Body of pancreas (tissue), 4 donors: Measurements from ENCODE around the gene LRP8. TPM values are rescaled to one million over a fixed set of nuclear protein-coding genes. Genes with fewer than 3 reads are reported as not detected.
"Not testable (repeated sequence)": the region's sequence is repeated elsewhere in the genome, so short reads cannot be mapped to it uniquely, and the experiment has no call there.

Experiments
- ATAC-seq: fragments of 150-250 bp; one replicate; pipeline ENCODE4 v1.9.1; 2016
- DNase-seq, 4 donors: peaks; one replicate each; pipeline ENCODE4 v3.0.0-alpha.2; 2019
- H3K27ac ChIP-seq, 4 donors: fragments of 200-600 bp; sonication (generic); 1 replicate in 3 of 4; 2 replicates in 1 of 4; pipeline versions ENCODE4 v1.5.1 to v1.6.1; 2016 to 2019; ENCODE audit warnings: mild to moderate bottlenecking in 1 of 4, mixed read lengths in 1 of 4, moderate library complexity in 1 of 4
- H3K27me3 ChIP-seq, 2 donors: fragments of 200-600 bp; sonication (generic); one replicate each; pipeline ENCODE4 v1.6.0; 2016; ENCODE audit warnings: mild to moderate bottlenecking in 1 of 2
- H3K36me3 ChIP-seq, 2 donors: fragments of 200-600 bp; sonication (generic); replicated peaks in 1 of 2; 2 replicates each; pipeline ENCODE4 v1.5.1; 2016; ENCODE audit warnings: low read depth in 2 of 2; ENCODE audit not compliant: insufficient read depth in 1 of 2
- H3K4me1 ChIP-seq: fragments of 200-600 bp; sonication (generic); one replicate; pipeline ENCODE4 v1.6.0; 2016
- H3K4me3 ChIP-seq, 2 donors: fragments of 200-600 bp; sonication (generic); 1 replicate in 1 of 2; 2 replicates in 1 of 2; pipeline ENCODE4 v1.5.1; 2016 to 2019
- H3K9me3 ChIP-seq, 3 donors: fragments of 200-600 bp; sonication (generic); 1 replicate in 2 of 3; 2 replicates in 1 of 3; pipeline ENCODE4 v1.5.1; 2016
- CTCF ChIP-seq, 7 experiments: fragments of 450-650 bp in 4 of 7; fragments of 200-600 bp in 3 of 7; sonication (generic) in 3 of 7; IDR thresholded peaks; one replicate each; pipeline ENCODE4 v1.5.1; 2016 to 2019; ENCODE audit warnings: antibody characterized with exemption in 7 of 7
- POLR2A ChIP-seq, 3 donors: fragments of 450-650 bp; IDR thresholded peaks; one replicate each; pipeline ENCODE4 v1.6.1; 2016; ENCODE audit warnings: antibody characterized with exemption in 3 of 3, mild to moderate bottlenecking in 2 of 3
- WGBS, 2 donors: methylation state at CpG; one replicate each; pipeline ENCODE4 v1.1.5; 2017; 5-methylcytosine and 5-hydroxymethylcytosine counted together
- intact Hi-C: fragments of 100-400 bp; cut with DNase I; formaldehyde crosslinking; loops from one replicate; pipeline ENCODE4 v1.15.1; 2023
- total RNA-seq, 2 donors: library from RNA; depleted of rRNA; stranded (reverse); fragments of >200 nt; gene quantifications; one replicate each; pipeline ENCODE4 v1.1.0, GENCODE V29; 2016

The LRP8 gene
- total RNA-seq, 2 donors from 2014 or later: 1.3 to 4.2 TPM

GRCh38 chr1:53285546-53285945, 42.3 kb downstream of the LRP8 start:
- intact Hi-C loops: no loop called here
- H3K36me3 ChIP-seq: no peaks in the 10 kb centered on the region
- no peak overlapping the region for H3K27ac ChIP-seq
- H3K4me1 ChIP-seq: no peaks in the 10 kb centered on the region
- no peaks in the 10 kb centered on the region for H3K9me3 ChIP-seq
- WGBS, 2 donors: 69 to 75% methylated on average over 4 to 5 of the region's 5 CpGs
- no peak for DNase-seq
- ATAC-seq: no peak
- no peaks in the 10 kb centered on the region for H3K27me3 ChIP-seq
- H3K4me3 ChIP-seq: no peak overlapping the region
- TF ChIP-seq CTCF (IDR thresholded peaks at IDR 0.05): no peak
- no peak for TF ChIP-seq POLR2A (IDR thresholded peaks at IDR 0.05)

GRCh38 chr1:53284224-53285020, 43.4 kb downstream of the LRP8 start:
- Histone ChIP-seq H3K27me3 (no peaks in the 10 kb centered on the region), H3K4me1 (no peaks in the 10 kb centered on the region), H3K9me3 (no peaks in the 10 kb centered on the region), H3K4me3 (no peak overlapping the region), H3K36me3 (no peaks in the 10 kb centered on the region), H3K27ac (no peak overlapping the region)
- ATAC-seq: no peak
- DNase-seq: no peak
- WGBS, 2 donors: 95% methylated on average over 8 of the region's 8 CpGs
- intact Hi-C loops: no loop called here
- TF ChIP-seq POLR2A (IDR thresholded peaks at IDR 0.05): no peak
- TF ChIP-seq CTCF (IDR thresholded peaks at IDR 0.05): no peak

GRCh38 chr1:53283156-53283555, 44.7 kb downstream of the LRP8 start:
- H3K9me3 ChIP-seq, H3K4me3 ChIP-seq, H3K4me1 ChIP-seq, H3K27ac ChIP-seq, ATAC-seq, H3K27me3 ChIP-seq, H3K36me3 ChIP-seq, DNase-seq, intact Hi-C loops: not testable (repeated sequence)
- 81 to 93% methylated on average over 12 of the region's 12 CpGs for whole genome bisulfite sequencing, 2 donors

- no peaks in the 10 kb centered on the region for H3K9me3 ChIP-seq
- H3K36me3 ChIP-seq: no peaks in the 10 kb centered on the region
- DNase-seq: no peak
- H3K4me3 ChIP-seq: no peak overlapping the region
- H3K27ac ChIP-seq: no peak overlapping the region
- no peak for ATAC-seq
- intact Hi-C loops: no loop called here
- no peak for TF ChIP-seq POLR2A (IDR thresholded peaks at IDR 0.05)
- TF ChIP-seq CTCF (IDR thresholded peaks at IDR 0.05): no peak
- H3K4me1 ChIP-seq: no peaks in the 10 kb centered on the region
- H3K27me3 ChIP-seq: no peaks in the 10 kb centered on the region
- WGBS, 2 donors: 77 to 80% methylated on average over 7 to 8 of the region's 9 CpGs
Measured at GRCh38 chr1:53281133-53281532, 46.7 kb downstream of the LRP8 start.

GRCh38 chr1:53280496-53280895, 47.4 kb downstream of the LRP8 start:
- intact Hi-C loops: no loop called here
- Histone ChIP-seq H3K9me3 (no peaks in the 10 kb centered on the region), H3K36me3 (no peaks in the 10 kb centered on the region), H3K4me1 (no peaks in the 10 kb centered on the region), H3K27me3 (no peaks in the 10 kb centered on the region), H3K27ac (no peak overlapping the region), H3K4me3 (no peak overlapping the region)
- ATAC-seq (no peak), DNase-seq (no peak)
- WGBS, 2 donors: 87% methylated on average over 8 of the region's 8 CpGs; no CpG with 5 or more reads in 1 of the 2 donors
- no peak for TF ChIP-seq CTCF (IDR thresholded peaks at IDR 0.05)
- no peak for TF ChIP-seq POLR2A (IDR thresholded peaks at IDR 0.05)
